K562 (cell line): ENCODE results near the gene TIPIN. TPM values are rescaled to one million over a fixed set of nuclear protein-coding genes. Genes with fewer than 3 reads are reported as not detected.

Experiments used
- EWSR1 ChIP-seq: fragments of 450-650 bp; IDR thresholded peaks from 2 replicates; pipeline ENCODE4 v1.6.1; 2018; ENCODE audit warnings: borderline replicate concordance, mild to moderate bottlenecking, low read depth, moderate library complexity; ENCODE audit not compliant: partially characterized antibody
- NELFE ChIP-seq: IDR thresholded peaks from 2 replicates; pipeline ENCODE4 v1.6.1; 2011; ENCODE audit warnings: mild to moderate bottlenecking; ENCODE audit not compliant: insufficient read depth, insufficient read length
- NUFIP1 ChIP-seq: fragments of 450-650 bp; IDR thresholded peaks from 2 replicates; pipeline ENCODE4 v1.6.1; 2018; ENCODE audit not compliant: partially characterized antibody
- SAFB ChIP-seq: fragments of 200-400 bp; formaldehyde crosslinking; IDR thresholded peaks from 2 replicates; pipeline ENCODE4 v1.6.1; 2017; ENCODE audit warnings: low read depth, low read length, borderline replicate concordance
- TGIF2 ChIP-seq: sonication (generic); formaldehyde crosslinking; IDR thresholded peaks from 2 replicates; pipeline ENCODE4 v1.8.1; 2022; ENCODE audit warnings: mild to moderate bottlenecking, missing genetic modification reagents, moderate library complexity
- ZBTB40 ChIP-seq, 2 experiments: fragments of 450-650 bp in 1 of 2; sonication (generic) in 1 of 2; formaldehyde crosslinking in 1 of 2; IDR thresholded peaks; 2 replicates each; pipeline versions ENCODE4 v1.7.1 to v1.9.0; 2016 to 2022; ENCODE audit warnings: inconsistent platforms in 1 of 2, mild to moderate bottlenecking in 1 of 2, missing genetic modification reagents in 1 of 2
- ZNF707 ChIP-seq: fragments of 250-450 bp; sonication (Bioruptor Pico); conservative IDR thresholded peaks from 2 replicates; pipeline ENCODE4 v1.8.0; 2022; ENCODE audit warnings: inconsistent platforms, mild to moderate bottlenecking, moderate library complexity
- ZNF79 ChIP-seq: fragments of 250-450 bp; sonication (Bioruptor Pico); IDR thresholded peaks from 2 replicates; pipeline ENCODE4 v1.4.0; 2020; ENCODE audit warnings: low read depth, mild to moderate bottlenecking, moderate library complexity
- polyA plus RNA-seq, 8 experiments: library from polyadenylated mRNA; depleted of rRNA in 4 of 8; stranded (reverse) in 5 of 8; unstranded in 3 of 8; fragments of >200 nt; fragmentation: Nextera tagmentation in 2 of 8; fragmentation: Illumina TruSeq in 1 of 8; extraction: Ambion mirVana in 2 of 8; extraction: Trizol in 1 of 8; gene quantifications; 2 replicates each; pipeline versions ENCODE4 v1.2.1 to v1.2.3, GENCODE V29; 2011 to 2014; ENCODE audit warnings: inconsistent platforms in 1 of 8, missing spikeins in 1 of 8
- total RNA-seq, 7 experiments: library from RNA; depleted of rRNA in 6 of 7; stranded (reverse); fragments of >200 nt in 6 of 7; fragmentation: Illumina TruSeq in 2 of 7; extraction: Trizol in 2 of 7; gene quantifications; 2 replicates each; pipeline versions ENCODE4 v1.2.1 to v1.2.3, GENCODE V29; 2011 to 2021; ENCODE audit warnings: low replicate concordance in 1 of 7
- TF ChIP-seq, protein P1 (sequence below): fragments of 250-450 bp; sonication (Bioruptor Pico); IDR thresholded peaks from 2 replicates; pipeline ENCODE4 v1.8.0; 2022; ENCODE audit warnings: inconsistent platforms, mild to moderate bottlenecking, moderate library complexity, borderline replicate concordance
- TF ChIP-seq, protein P2 (sequence below): IDR thresholded peaks from 3 replicates; pipeline ENCODE4 v1.6.1; 2011; ENCODE audit warnings: borderline replicate concordance, mild to moderate bottlenecking, moderate library complexity; ENCODE audit not compliant: insufficient read length; ENCODE audit errors: extremely low read depth

TIPIN gene
- total and polyA plus RNA-seq, 9 of the 15 experiments (the other 6 are each of a cell fraction or from before 2014, with no cell fraction given) = 22.9 to 61.4 (median 42.0) TPM

GRCh38 chr15:66356359-66357236, at the start of gene TIPIN (continued):
- TF ChIP-seq, protein P1, sequence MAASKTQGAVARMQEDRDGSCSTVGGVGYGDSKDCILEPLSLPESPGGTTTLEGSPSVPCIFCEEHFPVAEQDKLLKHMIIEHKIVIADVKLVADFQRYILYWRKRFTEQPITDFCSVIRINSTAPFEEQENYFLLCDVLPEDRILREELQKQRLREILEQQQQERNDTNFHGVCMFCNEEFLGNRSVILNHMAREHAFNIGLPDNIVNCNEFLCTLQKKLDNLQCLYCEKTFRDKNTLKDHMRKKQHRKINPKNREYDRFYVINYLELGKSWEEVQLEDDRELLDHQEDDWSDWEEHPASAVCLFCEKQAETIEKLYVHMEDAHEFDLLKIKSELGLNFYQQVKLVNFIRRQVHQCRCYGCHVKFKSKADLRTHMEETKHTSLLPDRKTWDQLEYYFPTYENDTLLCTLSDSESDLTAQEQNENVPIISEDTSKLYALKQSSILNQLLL = no peak
- TF ChIP-seq ZBTB40 (IDR thresholded peaks at IDR 0.05) (peak; percentile 66), ZBTB40 (CRISPR knock-in tag; IDR thresholded peaks at IDR 0.05) (no peak), NUFIP1 (no peak), ZNF79 (no peak), SAFB (no peak), ZNF707 (no peak), TGIF2 (CRISPR knock-in tag) (no peak; the same call in 1 of the 2 replicates), EWSR1 (no peak), NELFE (no peak)
- TF ChIP-seq, protein P2, sequence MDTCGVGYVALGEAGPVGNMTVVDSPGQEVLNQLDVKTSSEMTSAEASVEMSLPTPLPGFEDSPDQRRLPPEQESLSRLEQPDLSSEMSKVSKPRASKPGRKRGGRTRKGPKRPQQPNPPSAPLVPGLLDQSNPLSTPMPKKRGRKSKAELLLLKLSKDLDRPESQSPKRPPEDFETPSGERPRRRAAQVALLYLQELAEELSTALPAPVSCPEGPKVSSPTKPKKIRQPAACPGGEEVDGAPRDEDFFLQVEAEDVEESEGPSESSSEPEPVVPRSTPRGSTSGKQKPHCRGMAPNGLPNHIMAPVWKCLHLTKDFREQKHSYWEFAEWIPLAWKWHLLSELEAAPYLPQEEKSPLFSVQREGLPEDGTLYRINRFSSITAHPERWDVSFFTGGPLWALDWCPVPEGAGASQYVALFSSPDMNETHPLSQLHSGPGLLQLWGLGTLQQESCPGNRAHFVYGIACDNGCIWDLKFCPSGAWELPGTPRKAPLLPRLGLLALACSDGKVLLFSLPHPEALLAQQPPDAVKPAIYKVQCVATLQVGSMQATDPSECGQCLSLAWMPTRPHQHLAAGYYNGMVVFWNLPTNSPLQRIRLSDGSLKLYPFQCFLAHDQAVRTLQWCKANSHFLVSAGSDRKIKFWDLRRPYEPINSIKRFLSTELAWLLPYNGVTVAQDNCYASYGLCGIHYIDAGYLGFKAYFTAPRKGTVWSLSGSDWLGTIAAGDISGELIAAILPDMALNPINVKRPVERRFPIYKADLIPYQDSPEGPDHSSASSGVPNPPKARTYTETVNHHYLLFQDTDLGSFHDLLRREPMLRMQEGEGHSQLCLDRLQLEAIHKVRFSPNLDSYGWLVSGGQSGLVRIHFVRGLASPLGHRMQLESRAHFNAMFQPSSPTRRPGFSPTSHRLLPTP = no peak
